Neuronal stem cell (in vitro differentiated cells): ENCODE results near the gene PCBP3.

ENCODE experiments used
- DNase-seq: peaks from one replicate; pipeline ENCODE4 v3.0.0-alpha.2; 2013; ENCODE audit warnings: low spot score
- H2AFZ ChIP-seq: one replicate; pipeline ENCODE4 v1.6.1; 2013; ENCODE audit warnings: mild to moderate bottlenecking, low read length, inconsistent platforms
- H2AK5ac ChIP-seq: 2 replicates; pipeline ENCODE4 v1.6.1; 2013; ENCODE audit warnings: low read depth, mild to moderate bottlenecking, inconsistent platforms, low read length, moderate library complexity, mixed read lengths
- H2BK120ac ChIP-seq: 2 replicates; pipeline ENCODE4 v1.6.1; 2013; ENCODE audit warnings: low read depth, mild to moderate bottlenecking, inconsistent platforms, low read length, moderate library complexity, mixed read lengths
- H2BK12ac ChIP-seq: one replicate; pipeline ENCODE4 v1.6.1; 2013; ENCODE audit warnings: low read length, inconsistent platforms
- H2BK15ac ChIP-seq: 2 replicates; pipeline ENCODE4 v1.6.1; 2013; ENCODE audit warnings: mild to moderate bottlenecking, low read length, inconsistent platforms, mixed read lengths
- H2BK5ac ChIP-seq: one replicate; pipeline ENCODE4 v1.6.1; 2013; ENCODE audit warnings: inconsistent platforms, mild to moderate bottlenecking, low read length, moderate library complexity
- H3K14ac ChIP-seq: one replicate; pipeline ENCODE4 v1.6.1; 2013; ENCODE audit warnings: low read length, inconsistent platforms
- H3K18ac ChIP-seq: 2 replicates; pipeline ENCODE4 v1.6.1; 2013; ENCODE audit warnings: low read length, inconsistent platforms
- H3K23ac ChIP-seq: 2 replicates; pipeline ENCODE4 v1.6.1; 2013; ENCODE audit warnings: low read depth, mild to moderate bottlenecking, mixed read lengths, low read length, inconsistent platforms; ENCODE audit not compliant: poor library complexity
- H3K27ac ChIP-seq: replicated peaks from 3 replicates; pipeline ENCODE4 v1.5.1; 2013; ENCODE audit warnings: low read length, inconsistent platforms
- H3K27me3 ChIP-seq, 3 experiments: 2 replicates each; pipeline ENCODE4 v1.6.1; 2013; ENCODE audit warnings: low read length in 3 of 3, mild to moderate bottlenecking in 2 of 3, inconsistent platforms in 1 of 3, low read depth in 1 of 3, mixed read lengths in 1 of 3, moderate library complexity in 1 of 3; ENCODE audit not compliant: control insufficient read depth in 3 of 3, insufficient read depth in 3 of 3
- H3K36me3 ChIP-seq, 2 donors: replicated peaks in 1 of 2; 2 replicates each; pipeline ENCODE4 v1.6.1; 2013; ENCODE audit warnings: low read length in 2 of 2; ENCODE audit not compliant: control insufficient read depth in 2 of 2, insufficient read depth in 2 of 2
- H3K4ac ChIP-seq: 2 replicates; pipeline ENCODE4 v1.6.1; 2013; ENCODE audit warnings: inconsistent platforms, mild to moderate bottlenecking, low read length, moderate library complexity
- H3K4me1 ChIP-seq, 2 donors: 1 replicate in 1 of 2; 2 replicates in 1 of 2; pipeline ENCODE4 v1.6.1; 2013; ENCODE audit warnings: low read length in 2 of 2, low read depth in 1 of 2; ENCODE audit not compliant: control insufficient read depth in 2 of 2, insufficient read depth in 1 of 2
- H3K4me2 ChIP-seq: one replicate; pipeline ENCODE4 v1.6.1; 2013; ENCODE audit warnings: mild to moderate bottlenecking, low read length, inconsistent platforms; ENCODE audit not compliant: insufficient read depth, poor library complexity, severe bottlenecking
- H3K4me3 ChIP-seq, 2 donors: 2 replicates each; pipeline ENCODE4 v1.5.1; 2013; ENCODE audit warnings: low read length in 2 of 2, mild to moderate bottlenecking in 2 of 2, inconsistent platforms in 1 of 2, moderate library complexity in 1 of 2
- H3K79me1 ChIP-seq: one replicate; pipeline ENCODE4 v1.6.1; 2013; ENCODE audit warnings: low read depth, mild to moderate bottlenecking, inconsistent platforms, low read length, moderate library complexity
- H3K9ac ChIP-seq: one replicate; pipeline ENCODE4 v1.6.1; 2013; ENCODE audit warnings: mild to moderate bottlenecking, low read depth, low read length, inconsistent platforms; ENCODE audit not compliant: poor library complexity
- H3K9me3 ChIP-seq, 2 donors: replicated peaks in 1 of 2; 2 replicates each; pipeline versions ENCODE3 to v1.6.1; 2013; ENCODE audit warnings: low read length in 2 of 2, mild to moderate bottlenecking in 2 of 2, inconsistent platforms in 1 of 2, low read depth in 1 of 2, mixed read lengths in 1 of 2, moderate library complexity in 1 of 2; ENCODE audit not compliant: control insufficient read depth in 2 of 2, insufficient read depth in 1 of 2
- H4K8ac ChIP-seq: one replicate; pipeline ENCODE4 v1.6.1; 2013; ENCODE audit warnings: low read depth, mild to moderate bottlenecking, inconsistent platforms, low read length, moderate library complexity
- H4K91ac ChIP-seq: one replicate; pipeline ENCODE4 v1.6.1; 2013; ENCODE audit warnings: low read length, low read depth, mild to moderate bottlenecking, inconsistent platforms; ENCODE audit not compliant: poor library complexity
- WGBS, 2 donors: extraction: QIAGEN DNeasy Blood & Tissue Kit; methylation state at CpG; one replicate each; pipeline ENCODE4 v1.1.7; 2013; ENCODE audit warnings: missing lambda C conversion rate in 2 of 2, mixed read lengths in 1 of 2; ENCODE audit not compliant: insufficient read length in 2 of 2, insufficient replicate concordance in 1 of 2; ENCODE audit errors: extremely low coverage in 2 of 2; 5-methylcytosine and 5-hydroxymethylcytosine counted together

PCBP3 gene

GRCh38 chr21:45870421-45870820 lies 226.9 kb downstream of the PCBP3 start:
- Histone ChIP-seq H3K23ac (no peak overlapping the region), H3K18ac (peak overlapping the region; percentile 52), H3K27me3 (peaks cover 0 to 15% (median 0%) of the 10 kb centered on the region in 3 experiments), H3K4me3 (no peak overlapping the region), H2BK15ac (peak overlapping the region; percentile 30), H2BK5ac (no peak overlapping the region), H3K4me2 (no peak overlapping the region), H3K4ac (no peak overlapping the region), H2AFZ (no peak overlapping the region), H2BK12ac (no peak overlapping the region), H3K14ac (peak overlapping the region; percentile 73), H3K9ac (no peak overlapping the region), H2AK5ac (peak overlapping the region; percentile 86), H3K27ac (no peak overlapping the region), H3K9me3 (no peaks in the 10 kb centered on the region), H2BK120ac (no peak overlapping the region), H4K91ac (peak overlapping the region; percentile 19), H3K4me1 (peaks cover 3 to 9% of the 10 kb centered on the region in 2 donors), H3K36me3 (no peaks in the 10 kb centered on the region), H3K79me1 (no peaks in the 10 kb centered on the region), H4K8ac (no peak overlapping the region)
- no CpG with 5 or more reads among the region's 12 CpGs for WGBS, 2 donors
- no peak for DNase-seq

GRCh38 chr21:45870851-45871615 lies 227.5 kb downstream of the PCBP3 start:
- Histone ChIP-seq H3K4me2 (no peak overlapping the region), H3K9ac (no peak overlapping the region), H3K14ac (peak overlapping the region; percentile 72), H2BK15ac (peak overlapping the region; percentile 30), H2BK12ac (no peak overlapping the region), H3K36me3 (no peaks in the 10 kb centered on the region), H2BK5ac (no peak overlapping the region), H2AK5ac (peak overlapping the region; percentile 86), H3K27ac (no peak overlapping the region), H4K91ac (peak overlapping the region; percentile 19), H3K79me1 (no peaks in the 10 kb centered on the region), H3K4me3 (no peak overlapping the region), H3K23ac (no peak overlapping the region), H3K27me3 (peaks cover 0 to 21% (median 0%) of the 10 kb centered on the region in 3 experiments), H4K8ac (no peak overlapping the region), H2AFZ (no peak overlapping the region), H3K9me3 (no peaks in the 10 kb centered on the region), H3K4me1 (peaks cover 6 to 11% of the 10 kb centered on the region in 2 donors), H3K18ac (peak overlapping the region; percentile 52), H2BK120ac (no peak overlapping the region), H3K4ac (no peak overlapping the region)
- no CpG with 5 or more reads among the region's 17 CpGs for WGBS, 2 donors
- DNase-seq, result no peak

- Histone ChIP-seq H3K27ac (no peak overlapping the region), H2BK120ac (no peak overlapping the region), H2AFZ (no peak overlapping the region), H3K4ac (no peak overlapping the region), H2BK15ac (no peak overlapping the region), H2AK5ac (no peak overlapping the region), H2BK5ac (no peak overlapping the region), H3K36me3 (no peaks in the 10 kb centered on the region), H3K14ac (no peak overlapping the region), H4K91ac (no peak overlapping the region), H2BK12ac (no peak overlapping the region), H3K4me2 (no peak overlapping the region), H3K4me3 (no peak overlapping the region), H3K23ac (peak overlapping the region; percentile 49), H3K79me1 (no peaks in the 10 kb centered on the region), H3K9me3 (no peaks in the 10 kb centered on the region), H3K18ac (peak overlapping the region; percentile 35), H3K4me1 (peaks cover 13 to 18% of the 10 kb centered on the region in 2 donors), H3K9ac (peak overlapping the region; percentile 34), H3K27me3 (peaks cover 0 to 25% (median 0%) of the 10 kb centered on the region in 3 experiments), H4K8ac (no peak overlapping the region)
- no CpG with 5 or more reads among the region's 22 CpGs for WGBS, 2 donors
- no peak for DNase-seq
These were observed 228.2 kb downstream of the PCBP3 start for GRCh38 chr21:45871616-45872236.

GRCh38 chr21:45872471-45872870 lies 228.9 kb downstream of the PCBP3 start:
- Histone ChIP-seq H3K14ac (no peak overlapping the region), H2BK5ac (no peak overlapping the region), H3K18ac (no peak overlapping the region), H4K91ac (no peak overlapping the region), H3K23ac (no peak overlapping the region), H2BK12ac (no peak overlapping the region), H2AFZ (no peak overlapping the region), H3K79me1 (no peaks in the 10 kb centered on the region), H4K8ac (no peak overlapping the region), H3K4me3 (no peak overlapping the region), H3K4me2 (no peak overlapping the region), H3K4ac (no peak overlapping the region), H3K27me3 (peaks cover 0 to 25% (median 0%) of the 10 kb centered on the region in 3 experiments), H3K4me1 (peaks cover 13 to 23% of the 10 kb centered on the region in 2 donors), H3K36me3 (no peaks in the 10 kb centered on the region), H3K27ac (no peak overlapping the region), H3K9me3 (no peaks in the 10 kb centered on the region), H2BK120ac (no peak overlapping the region), H2AK5ac (no peak overlapping the region), H3K9ac (no peak overlapping the region), H2BK15ac (no peak overlapping the region)
- no peak for DNase-seq
- no CpG with 5 or more reads among the region's 11 CpGs for WGBS, 2 donors
